Astrocyte (in vitro differentiated cells and primary cell): ENCODE measurements around the gene TUBA1C. TPM values are rescaled to one million over a fixed set of nuclear protein-coding genes. Genes with fewer than 3 reads are reported as not detected.

Source experiments
- DNase-seq: peaks from one replicate; pipeline ENCODE4 v3.0.0-alpha.2; 2010; ENCODE audit warnings: low read depth
- FAIRE-seq: peaks from 2 replicates; lab custom pipeline; 2011; peaks lifted over from hg19 to GRCh38; lab: Jason Lieb, UNC
- H2AFZ ChIP-seq: 2 replicates; pipeline ENCODE4 v1.6.0; 2012; ENCODE audit warnings: low read depth, low read length, inconsistent platforms
- H3K27ac ChIP-seq: 2 replicates; pipeline ENCODE4 v1.5.1; 2011; ENCODE audit warnings: low read depth, low read length, inconsistent platforms
- H3K27me3 ChIP-seq: 2 replicates; pipeline ENCODE4 v1.6.0; 2011; ENCODE audit warnings: low read length, inconsistent platforms; ENCODE audit not compliant: insufficient read depth
- H3K36me3 ChIP-seq: 2 replicates; pipeline ENCODE4 v1.5.1; 2011; ENCODE audit warnings: low read length, inconsistent platforms; ENCODE audit not compliant: insufficient read depth
- H3K4me1 ChIP-seq: 2 replicates; pipeline ENCODE4 v1.5.1; 2011; ENCODE audit warnings: low read length, inconsistent platforms; ENCODE audit not compliant: insufficient read depth
- H3K4me2 ChIP-seq: 2 replicates; pipeline ENCODE4 v1.6.0; 2012; ENCODE audit warnings: low read length, inconsistent platforms
- H3K4me3 ChIP-seq: 2 replicates; pipeline ENCODE4 v1.5.1; 2011; ENCODE audit warnings: low read depth, mild to moderate bottlenecking, low read length, inconsistent platforms; ENCODE audit not compliant: insufficient read depth
- H3K79me2 ChIP-seq: 2 replicates; pipeline ENCODE4 v1.6.0; 2012; ENCODE audit warnings: mild to moderate bottlenecking, low read length, inconsistent platforms; ENCODE audit not compliant: insufficient read depth
- H3K9ac ChIP-seq: 2 replicates; pipeline ENCODE4 v1.6.0; 2012; ENCODE audit warnings: mild to moderate bottlenecking, low read length, inconsistent platforms
- H3K9me3 ChIP-seq: 2 replicates; pipeline ENCODE4 v1.5.1; 2012; ENCODE audit warnings: low read depth, mild to moderate bottlenecking, low read length, inconsistent platforms; ENCODE audit not compliant: insufficient read depth
- H4K20me1 ChIP-seq: 2 replicates; pipeline ENCODE4 v1.6.0; 2012; ENCODE audit warnings: low read length, inconsistent platforms; ENCODE audit not compliant: insufficient read depth
- H3K27ac Mint-ChIP-seq: one replicate; pipeline ENCODE4 v1.8.0; 2021; ENCODE audit warnings: mild to moderate bottlenecking, mixed read lengths; ENCODE audit not compliant: unreplicated experiment
- H3K27me3 Mint-ChIP-seq: one replicate; pipeline ENCODE4 v1.8.0; 2021; ENCODE audit warnings: low read depth, mixed read lengths; ENCODE audit not compliant: unreplicated experiment
- H3K36me3 Mint-ChIP-seq: one replicate; pipeline ENCODE4 v1.8.0; 2021; ENCODE audit warnings: low read depth, mixed read lengths; ENCODE audit not compliant: unreplicated experiment
- H3K4me1 Mint-ChIP-seq: one replicate; pipeline ENCODE4 v1.8.0; 2021; ENCODE audit warnings: low read depth, mixed read lengths; ENCODE audit not compliant: unreplicated experiment
- H3K4me3 Mint-ChIP-seq: one replicate; pipeline ENCODE4 v1.8.0; 2021; ENCODE audit warnings: mild to moderate bottlenecking, moderate library complexity, mixed read lengths; ENCODE audit not compliant: unreplicated experiment
- H3K9me3 Mint-ChIP-seq: one replicate; pipeline ENCODE4 v1.8.0; 2021; ENCODE audit warnings: mild to moderate bottlenecking, mixed read lengths; ENCODE audit not compliant: unreplicated experiment
- EZH2 ChIP-seq: IDR thresholded peaks from 2 replicates; pipeline ENCODE4 v1.6.1; 2012; ENCODE audit warnings: mild to moderate bottlenecking, low read length, inconsistent platforms; ENCODE audit not compliant: insufficient read depth
- total RNA-seq: library from RNA; stranded (reverse); gene quantifications from 2 replicates; pipeline ENCODE4 v1.2.1, GENCODE V29; 2021
- TF ChIP-seq, protein P1 (sequence below): IDR thresholded peaks from 2 replicates; pipeline ENCODE4 v1.5.1; 2011; ENCODE audit warnings: low read depth, mild to moderate bottlenecking, inconsistent platforms, low read length, moderate library complexity; ENCODE audit not compliant: insufficient read depth

TUBA1C gene
- total RNA-seq, 1 donor from 2014 or later, result 408 TPM

DNA sequence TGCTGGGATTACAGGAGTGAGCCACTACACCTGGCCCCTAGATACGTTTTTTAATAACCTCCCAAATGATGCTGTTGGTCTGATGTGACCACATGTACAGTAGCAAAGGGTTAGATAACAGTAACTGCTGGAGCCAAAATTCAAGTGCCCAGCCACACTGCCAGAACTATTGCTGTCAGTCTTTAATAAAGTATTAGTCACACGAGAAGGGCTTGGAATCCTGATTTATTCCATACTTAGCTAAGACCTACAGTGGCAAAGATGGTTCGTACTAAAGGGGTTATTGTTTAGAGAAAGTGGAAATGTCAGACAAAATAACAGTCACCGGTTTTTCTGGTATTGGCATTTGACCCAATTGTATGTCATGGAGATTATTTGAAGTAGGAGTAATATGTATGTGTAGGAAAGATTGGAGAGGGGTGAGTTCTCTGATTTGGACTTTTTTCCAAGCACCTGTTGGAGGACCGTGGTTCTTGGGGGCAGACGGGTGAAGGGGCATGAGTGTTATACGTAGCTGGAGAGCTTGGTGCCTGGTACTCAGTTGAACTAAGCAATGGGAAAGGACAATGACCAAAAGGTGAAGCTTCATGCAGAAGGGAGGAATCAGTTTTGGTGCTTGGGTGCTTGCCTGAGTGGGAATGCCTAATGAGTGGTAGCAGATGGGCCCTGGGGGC, 9.7 kb downstream of the TUBA1C start:
- Histone ChIP-seq H3K4me3 (no peak overlapping the region), H2AFZ (no peak overlapping the region), H3K27ac (no peak overlapping the region), H3K36me3 (peaks cover 39% of the 10 kb centered on the region), H3K9ac (no peak overlapping the region), H4K20me1 (peaks cover 55% of the 10 kb centered on the region), H3K4me1 (peaks cover 6% of the 10 kb centered on the region), H3K27me3 (no peaks in the 10 kb centered on the region), H3K9me3 (no peaks in the 10 kb centered on the region), H3K79me2 (peaks cover 27% of the 10 kb centered on the region), H3K4me2 (no peak overlapping the region)
- Mint-ChIP-seq H3K9me3 (no peaks in the 10 kb centered on the region), H3K27ac (no peak overlapping the region), H3K4me3 (no peak overlapping the region), H3K4me1 (peaks cover 17% of the 10 kb centered on the region), H3K27me3 (no peaks in the 10 kb centered on the region), H3K36me3 (peaks cover 25% of the 10 kb centered on the region)
- FAIRE-seq, result no peak
- DNase-seq, result no peak
- TF ChIP-seq EZH2, result no peak
- TF ChIP-seq, protein P1, sequence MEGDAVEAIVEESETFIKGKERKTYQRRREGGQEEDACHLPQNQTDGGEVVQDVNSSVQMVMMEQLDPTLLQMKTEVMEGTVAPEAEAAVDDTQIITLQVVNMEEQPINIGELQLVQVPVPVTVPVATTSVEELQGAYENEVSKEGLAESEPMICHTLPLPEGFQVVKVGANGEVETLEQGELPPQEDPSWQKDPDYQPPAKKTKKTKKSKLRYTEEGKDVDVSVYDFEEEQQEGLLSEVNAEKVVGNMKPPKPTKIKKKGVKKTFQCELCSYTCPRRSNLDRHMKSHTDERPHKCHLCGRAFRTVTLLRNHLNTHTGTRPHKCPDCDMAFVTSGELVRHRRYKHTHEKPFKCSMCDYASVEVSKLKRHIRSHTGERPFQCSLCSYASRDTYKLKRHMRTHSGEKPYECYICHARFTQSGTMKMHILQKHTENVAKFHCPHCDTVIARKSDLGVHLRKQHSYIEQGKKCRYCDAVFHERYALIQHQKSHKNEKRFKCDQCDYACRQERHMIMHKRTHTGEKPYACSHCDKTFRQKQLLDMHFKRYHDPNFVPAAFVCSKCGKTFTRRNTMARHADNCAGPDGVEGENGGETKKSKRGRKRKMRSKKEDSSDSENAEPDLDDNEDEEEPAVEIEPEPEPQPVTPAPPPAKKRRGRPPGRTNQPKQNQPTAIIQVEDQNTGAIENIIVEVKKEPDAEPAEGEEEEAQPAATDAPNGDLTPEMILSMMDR, result no peak

DNA sequence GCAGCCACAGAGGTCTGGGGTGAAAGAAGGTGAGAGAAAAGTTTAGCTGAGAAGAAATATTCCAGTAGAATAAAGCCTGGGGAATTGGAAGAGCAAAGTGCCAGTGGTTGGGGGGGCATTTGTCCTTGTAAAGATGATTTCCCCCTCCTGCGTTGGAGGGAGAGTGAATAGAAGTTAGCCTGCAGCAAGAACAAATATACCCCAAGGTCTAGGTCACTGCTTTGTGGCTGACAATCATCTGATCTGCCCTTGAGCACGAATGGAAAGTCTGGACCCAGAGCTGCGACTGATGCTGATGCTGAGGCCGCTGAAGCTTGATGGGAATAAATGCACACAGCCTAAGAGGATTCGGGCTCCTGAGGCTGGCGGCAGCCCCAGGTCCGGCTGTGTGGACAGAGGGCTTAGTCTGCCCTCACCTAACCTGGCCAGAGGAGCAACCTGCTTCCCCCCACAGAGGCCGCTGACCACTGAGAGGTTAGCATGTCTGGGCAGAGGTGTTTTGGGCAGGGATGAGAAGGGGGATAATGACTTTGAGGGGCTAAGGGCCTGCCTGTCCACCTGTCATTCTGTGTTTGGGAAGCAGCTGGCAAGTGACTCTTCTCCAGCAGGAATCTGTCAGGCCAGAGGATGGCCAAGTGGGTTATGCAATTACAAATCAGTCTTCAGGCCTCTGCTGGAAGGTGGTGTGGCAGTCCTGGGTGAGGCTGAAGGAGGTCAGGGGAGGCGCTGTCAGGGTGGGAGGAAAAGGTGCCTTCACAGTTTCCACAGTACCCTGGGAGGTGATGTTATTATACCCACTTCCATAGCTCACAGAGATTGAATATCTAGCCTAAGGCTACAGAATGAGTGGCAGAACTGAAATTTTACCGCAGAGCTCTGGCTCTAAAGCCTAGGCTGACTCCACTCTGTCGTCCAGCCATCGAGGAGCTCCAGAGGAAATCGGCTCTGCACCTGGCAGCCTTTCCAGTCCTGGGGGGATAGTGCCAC, 11.7 kb downstream of the TUBA1C start:
- no peak overlapping the region for H3K27ac ChIP-seq
- H3K4me3 Mint-ChIP-seq, result no peak overlapping the region
- DNase-seq, result no peak

DNA sequence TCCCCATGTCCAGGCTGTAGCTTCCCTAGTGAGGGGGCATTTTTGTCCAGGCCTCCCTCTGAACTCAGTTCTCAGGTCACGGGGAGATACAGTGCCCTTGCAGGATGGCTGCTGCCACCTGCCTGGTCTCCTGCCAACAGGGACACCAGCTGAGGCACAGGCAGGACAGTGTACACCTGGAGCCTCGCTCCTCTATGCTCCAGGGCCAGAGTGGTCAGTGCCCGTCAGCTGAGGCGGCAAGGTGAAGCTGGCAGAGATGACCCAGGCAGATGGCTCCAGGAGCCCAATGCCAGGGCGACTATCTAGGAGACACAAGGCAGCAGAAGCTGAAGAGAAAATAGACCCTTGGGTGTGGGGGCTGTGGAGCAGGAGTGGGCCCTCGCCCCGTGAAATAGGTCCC, 12.6 kb downstream of the TUBA1C start:
- H3K4me1 ChIP-seq, result no peaks in the 10 kb centered on the region
- no peaks in the 10 kb centered on the region for H3K27me3 Mint-ChIP-seq
- H4K20me1 ChIP-seq, result peaks cover 28% of the 10 kb centered on the region
- peaks cover 14% of the 10 kb centered on the region for H3K4me1 Mint-ChIP-seq
- no peak overlapping the region for H3K4me3 ChIP-seq
- FAIRE-seq (no peak), DNase-seq (no peak)
- peaks cover 7% of the 10 kb centered on the region for H3K36me3 Mint-ChIP-seq
- H2AFZ ChIP-seq, result no peak overlapping the region
- no peak for TF ChIP-seq EZH2
- TF ChIP-seq, protein P1, result no peak
- peaks cover 4% of the 10 kb centered on the region for H3K79me2 ChIP-seq
- H3K27ac ChIP-seq, result no peak overlapping the region
- H3K4me2 ChIP-seq, result no peak overlapping the region
- no peak overlapping the region for H3K9ac ChIP-seq
- no peak overlapping the region for H3K4me3 Mint-ChIP-seq
- no peak overlapping the region for H3K27ac Mint-ChIP-seq
- no peaks in the 10 kb centered on the region for H3K9me3 ChIP-seq
- no peaks in the 10 kb centered on the region for H3K27me3 ChIP-seq
- H3K9me3 Mint-ChIP-seq, result no peaks in the 10 kb centered on the region
- peaks cover 15% of the 10 kb centered on the region for H3K36me3 ChIP-seq

More for the DNA sequence above, 11.7 kb downstream of the TUBA1C start:
- Histone ChIP-seq H3K9ac (no peak overlapping the region), H4K20me1 (peaks cover 34% of the 10 kb centered on the region), H3K4me3 (no peak overlapping the region), H3K79me2 (peaks cover 9% of the 10 kb centered on the region), H3K36me3 (peaks cover 21% of the 10 kb centered on the region), H3K27me3 (no peaks in the 10 kb centered on the region), H3K4me2 (no peak overlapping the region), H3K4me1 (no peaks in the 10 kb centered on the region), H3K9me3 (no peaks in the 10 kb centered on the region), H2AFZ (no peak overlapping the region)
- Mint-ChIP-seq H3K9me3 (no peaks in the 10 kb centered on the region), H3K27ac (peak overlapping the region; percentile 47), H3K36me3 (peaks cover 10% of the 10 kb centered on the region), H3K4me1 (peaks cover 13% of the 10 kb centered on the region), H3K27me3 (no peaks in the 10 kb centered on the region)
- TF ChIP-seq EZH2, result no peak
- FAIRE-seq, result no peak
